GM23248 (cell line): ENCODE measurements around the gene ABI3.

ENCODE experiments used
- EZH2 ChIP-seq: fragments of 200-600 bp; sonication (generic); IDR thresholded peaks from 2 replicates; pipeline ENCODE4 v1.6.1; 2018; ENCODE audit warnings: antibody characterized with exemption, mild to moderate bottlenecking; ENCODE audit not compliant: insufficient read depth, poor library complexity, severe bottlenecking
- EZH2phosphoT487 ChIP-seq: fragments of 200-600 bp; sonication (generic); IDR thresholded peaks from 2 replicates; pipeline ENCODE4 v1.6.1; 2018; ENCODE audit warnings: antibody characterized with exemption, moderate library complexity, mild to moderate bottlenecking, low read depth; ENCODE audit not compliant: insufficient read depth

GRCh38 chr17:49200423-49201083, 10.0 kb upstream of the ABI3 start:
- no peak for TF ChIP-seq EZH2
- TF ChIP-seq EZH2phosphoT487, result no peak
